Inflammatory macrophage (primary cell): ENCODE measurements around the gene IL25.
"Not testable (repeated sequence)": the region's sequence is repeated elsewhere in the genome, so short reads cannot be mapped to it uniquely, and the experiment has no call there.

Source experiments
- DNase-seq, 2 donors: peaks; one replicate each; pipeline ENCODE4 v3.0.0-alpha.2; 2020 to 2022

Gene IL25

DNA sequence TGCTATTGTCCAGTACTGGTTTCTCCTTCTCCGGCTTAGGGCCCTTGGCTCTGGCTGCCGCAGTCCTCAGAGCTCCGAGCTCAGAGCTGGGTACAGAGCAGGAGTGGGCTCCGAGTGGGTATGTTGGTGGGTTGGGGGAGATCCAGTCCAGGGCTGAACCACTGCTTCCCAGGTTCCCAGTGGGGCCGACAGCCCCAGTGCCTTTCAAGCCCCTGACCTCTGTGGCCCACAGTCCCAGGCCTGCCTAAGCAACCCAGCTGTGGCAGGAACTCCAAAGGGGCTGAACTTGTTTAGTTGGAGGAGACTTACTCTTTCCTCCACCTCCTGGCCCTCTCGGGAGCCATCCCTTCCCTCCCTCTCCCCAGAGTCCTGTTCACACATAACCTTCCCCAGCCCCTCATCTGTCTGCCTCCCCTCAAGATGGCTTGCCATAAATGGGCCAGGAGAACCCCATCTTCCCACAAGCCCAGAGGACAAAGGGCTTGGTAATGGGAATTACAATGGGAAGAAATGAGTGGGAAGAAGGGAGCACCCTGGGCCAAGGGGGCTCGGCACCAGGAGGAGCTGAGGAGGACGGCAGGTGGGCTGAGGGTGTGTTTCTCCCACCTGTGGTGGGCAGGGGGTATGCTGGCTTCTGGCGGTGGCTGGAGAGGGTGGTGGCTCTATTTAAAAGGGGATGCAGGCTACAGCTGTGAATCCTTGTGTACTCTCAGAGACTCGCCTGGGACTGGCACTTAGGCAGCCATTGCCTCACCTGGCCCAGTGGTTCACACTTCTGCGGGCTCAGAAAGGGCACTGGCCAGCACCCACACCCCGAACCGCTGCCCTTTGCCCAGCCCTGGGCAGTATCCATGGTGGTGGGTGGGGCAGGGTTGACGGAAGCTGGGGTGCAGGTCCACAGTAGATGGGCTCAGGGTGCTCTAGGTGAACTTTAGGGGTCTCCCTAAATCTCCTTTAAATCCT, 39.2 kb downstream of the IL25 start:
- no peak for DNase-seq

DNA sequence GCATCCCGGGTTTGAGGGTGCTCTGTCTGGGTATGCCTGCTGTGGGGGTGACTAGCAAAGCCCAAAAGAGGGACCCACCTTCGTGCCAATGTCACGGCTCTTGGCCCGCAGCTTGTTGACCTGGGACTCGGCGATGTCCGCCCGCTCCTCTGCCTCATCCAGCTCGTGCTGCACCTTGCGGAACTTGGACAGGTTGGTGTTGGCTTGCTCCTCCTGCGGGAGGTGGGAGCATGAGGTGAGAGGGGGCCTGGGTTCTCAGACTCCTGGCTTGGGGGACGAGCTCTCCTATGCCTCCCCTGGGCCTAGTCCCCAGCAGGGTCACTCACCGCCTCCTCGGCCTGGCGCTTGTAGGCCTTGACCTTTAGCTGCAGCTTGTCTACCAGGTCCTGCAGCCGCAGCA, 41.1 kb downstream of the IL25 start:
- no peak for DNase-seq

DNA sequence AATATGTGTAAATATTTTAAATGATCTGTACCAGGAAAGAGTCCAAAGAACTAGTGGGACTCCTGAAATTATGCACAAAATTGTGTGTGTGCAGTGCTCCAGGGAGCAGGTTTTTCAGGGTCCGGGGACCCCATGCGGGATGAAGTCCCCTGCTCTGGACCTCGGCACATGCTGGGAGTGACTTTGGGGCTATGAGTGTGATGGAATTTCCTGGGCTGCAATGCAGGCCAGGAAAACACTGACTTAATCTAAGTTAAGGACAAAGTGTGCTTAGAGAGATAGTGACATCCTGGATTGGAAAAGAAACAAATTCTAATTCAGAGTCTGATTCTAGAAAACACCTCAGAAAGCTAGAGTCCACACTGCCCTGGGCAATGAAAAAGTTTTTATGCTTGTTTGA, 41.6 kb downstream of the IL25 start:
- no peak for DNase-seq

DNA sequence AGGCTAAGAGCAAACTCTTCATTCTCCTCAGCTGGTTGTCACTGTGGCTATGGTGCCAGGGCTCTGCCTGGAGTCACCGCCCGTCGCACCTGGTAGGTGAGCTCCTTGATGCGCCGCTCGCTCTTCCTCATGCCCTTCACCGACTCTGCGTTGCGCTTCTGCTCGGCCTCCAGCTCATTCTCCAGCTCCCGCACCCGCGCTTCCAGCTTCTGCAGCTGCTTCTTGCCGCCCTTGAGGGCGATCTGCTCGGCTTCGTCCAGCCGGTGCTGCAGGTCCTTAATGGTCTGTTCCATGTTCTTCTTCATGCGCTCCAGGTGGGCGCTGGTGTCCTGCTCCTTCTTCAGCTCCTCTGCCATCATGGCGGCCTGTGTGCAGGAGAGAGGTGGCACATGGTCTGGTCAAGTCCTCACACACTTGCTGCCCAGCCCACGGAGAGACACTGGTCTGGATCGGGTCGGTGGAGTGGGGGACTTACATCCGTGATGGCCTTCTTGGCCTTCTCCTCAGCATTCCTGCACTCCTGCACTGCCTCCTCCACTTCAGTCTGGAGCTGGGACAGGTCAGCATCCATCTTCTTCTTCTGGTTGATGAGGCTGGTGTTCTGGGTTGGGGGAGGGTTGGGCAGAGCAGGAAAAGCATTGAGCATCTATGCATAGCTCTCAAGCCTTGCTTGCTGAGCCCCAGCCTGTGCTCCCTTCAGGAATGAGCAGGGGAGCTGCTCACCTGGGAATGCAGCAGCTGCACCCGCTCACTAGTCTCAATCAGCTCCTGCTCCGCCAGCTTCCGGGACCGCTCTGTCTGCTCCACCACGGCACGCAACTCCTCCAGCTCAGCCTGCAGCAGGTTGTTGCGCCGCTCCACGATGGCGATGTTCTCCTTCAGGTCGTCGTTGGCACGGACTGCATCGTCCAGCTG, 42.6 kb downstream of the IL25 start:
- DNase-seq = no peak

DNA sequence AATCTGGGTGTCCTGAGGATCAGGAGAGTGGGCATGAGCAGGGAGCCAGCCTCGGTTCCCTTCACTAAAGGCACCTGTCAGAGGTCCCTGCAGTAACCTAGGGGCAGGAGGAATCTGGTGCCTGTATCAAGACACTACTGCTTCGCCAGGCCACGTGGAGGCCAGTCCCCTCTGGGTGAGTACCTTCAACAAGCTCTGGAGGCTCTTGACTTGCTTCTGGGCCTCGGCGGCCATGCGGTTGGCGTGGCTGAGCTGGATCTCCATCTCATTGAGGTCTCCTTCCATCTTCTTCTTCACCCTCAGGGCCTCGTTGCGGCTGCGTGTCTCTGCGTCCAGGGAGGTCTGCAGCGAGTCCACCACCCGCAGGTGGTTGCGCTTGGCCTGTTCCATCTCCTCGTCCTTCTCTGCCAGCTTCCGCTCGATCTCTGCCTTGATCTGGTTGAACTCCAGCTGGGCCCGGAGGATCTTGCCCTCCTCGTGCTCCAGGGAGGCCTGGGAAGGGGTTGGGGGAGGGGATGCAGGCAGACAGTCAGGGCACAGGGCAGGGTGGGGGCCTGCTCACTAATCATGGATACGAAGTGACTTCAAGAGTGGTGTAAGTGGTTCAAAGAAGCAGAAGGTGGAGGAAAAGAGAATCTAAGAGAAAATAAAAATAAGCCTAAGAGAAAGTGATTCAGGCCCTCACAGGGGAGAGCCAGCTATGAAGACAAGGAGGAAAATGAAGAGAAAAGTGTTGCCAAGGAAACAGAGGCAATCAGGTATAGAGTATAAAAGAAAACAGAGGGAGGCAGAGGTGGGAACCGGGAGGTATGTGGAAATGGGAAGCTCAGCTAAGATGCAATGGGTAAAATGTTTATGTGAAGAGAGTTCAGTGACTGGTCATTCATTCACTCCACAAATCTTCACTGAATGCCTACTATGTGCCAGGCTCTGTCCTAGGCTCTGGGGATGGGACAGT, 43.5 kb downstream of the IL25 start:
- no peak for DNase-seq

DNA sequence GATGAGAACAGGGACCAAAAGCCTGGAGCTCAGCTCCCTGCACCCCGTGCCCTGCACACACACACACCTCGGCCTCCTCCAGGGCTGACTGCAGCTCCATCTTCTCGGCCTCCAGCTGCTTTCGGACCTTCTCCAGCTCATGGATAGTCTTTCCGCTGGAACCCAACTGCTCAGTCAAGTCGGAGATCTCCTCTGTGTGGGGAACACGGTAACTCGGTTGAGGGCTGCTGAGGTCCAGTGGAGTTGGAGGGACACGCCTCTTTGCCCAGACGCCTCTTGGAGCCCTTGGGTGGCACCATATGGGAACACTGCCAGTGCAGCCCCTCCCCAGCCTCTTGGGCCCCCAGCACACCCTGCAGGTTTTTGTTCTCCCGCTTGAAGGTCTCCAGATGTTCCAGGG, 44.2 kb downstream of the IL25 start:
- DNase-seq = no peak

DNA sequence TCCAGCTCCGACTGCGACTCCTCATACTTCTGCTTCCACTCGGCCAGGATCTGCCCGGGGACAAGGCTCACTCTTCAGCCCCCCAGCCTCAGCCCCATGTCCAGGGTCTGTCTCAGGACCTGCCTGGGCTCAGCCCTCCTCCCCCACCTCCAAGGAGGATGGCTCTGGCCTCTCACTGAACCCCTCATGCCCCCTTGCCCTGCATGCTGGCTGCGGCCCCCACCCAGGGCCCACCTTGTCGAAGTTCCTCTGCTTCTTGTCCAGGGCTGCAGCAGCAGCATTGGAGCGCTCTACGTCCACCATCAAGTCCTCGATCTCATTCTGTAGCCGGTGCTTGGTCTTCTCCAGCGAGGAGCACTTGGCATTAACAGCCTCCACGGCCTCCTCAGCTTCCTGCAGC, 44.7 kb downstream of the IL25 start:
- DNase-seq = not testable (repeated sequence)

DNA sequence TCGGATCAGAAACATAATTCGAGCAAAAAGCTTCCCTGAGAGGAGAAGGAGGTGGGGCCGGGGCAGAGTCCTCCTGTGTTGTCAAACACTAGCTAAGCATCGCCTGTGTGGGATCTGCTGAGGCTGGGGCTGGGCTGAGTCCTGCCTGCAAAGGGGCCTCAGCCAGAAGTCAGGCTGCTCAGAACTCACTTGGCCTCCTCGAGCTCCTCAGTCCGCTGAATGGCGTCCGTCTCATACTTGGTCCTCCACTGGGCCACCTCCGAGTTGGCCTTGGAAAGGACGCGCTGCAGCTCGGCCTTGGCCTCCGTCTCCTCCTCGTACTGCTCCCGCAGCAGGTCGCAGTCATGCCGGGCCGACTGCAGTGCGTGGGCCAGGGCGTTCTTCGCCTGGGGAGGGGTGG, 45.4 kb downstream of the IL25 start:
- DNase-seq = no peak

DNA sequence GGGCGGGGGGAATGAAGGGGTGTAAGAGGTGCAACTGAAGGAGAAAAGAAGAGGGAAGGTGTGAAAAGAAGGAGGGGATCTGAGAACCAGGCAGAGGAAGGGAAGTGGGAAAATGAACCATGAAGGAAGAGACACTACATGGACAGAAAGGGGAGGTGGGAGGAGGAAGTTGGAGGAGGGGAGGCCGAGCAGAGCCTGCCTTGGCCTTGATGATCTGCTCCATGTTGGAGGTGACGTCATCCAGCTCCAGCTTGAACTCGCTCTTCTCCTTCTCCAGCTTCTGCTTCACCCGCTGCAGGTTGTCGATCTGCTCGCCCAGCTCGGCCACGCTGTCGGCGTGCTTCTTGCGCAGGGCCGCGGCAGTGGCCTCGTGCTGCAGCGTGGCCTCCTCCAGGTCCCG, 47.0 kb downstream of the IL25 start:
- not testable (repeated sequence) for DNase-seq

DNA sequence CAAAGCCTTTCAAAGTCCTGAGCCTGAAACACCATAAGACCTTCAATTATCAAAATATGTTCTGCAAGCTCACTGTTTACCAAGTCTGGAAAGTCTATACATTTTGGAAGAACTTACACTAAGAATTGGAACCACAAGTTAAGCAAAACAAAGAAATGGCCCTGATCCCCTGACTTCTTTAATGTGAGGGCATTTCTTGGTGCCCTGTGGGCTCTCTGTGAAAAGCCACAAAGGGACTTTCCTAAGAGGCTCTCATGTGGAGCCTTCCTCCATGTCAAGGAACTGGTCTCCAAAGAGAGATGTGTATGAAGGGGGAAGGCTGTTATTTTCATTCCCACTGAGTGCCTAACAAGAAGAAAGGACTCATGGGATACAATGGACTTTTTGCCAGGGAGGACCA, 49.0 kb downstream of the IL25 start:
- no peak for DNase-seq

DNA sequence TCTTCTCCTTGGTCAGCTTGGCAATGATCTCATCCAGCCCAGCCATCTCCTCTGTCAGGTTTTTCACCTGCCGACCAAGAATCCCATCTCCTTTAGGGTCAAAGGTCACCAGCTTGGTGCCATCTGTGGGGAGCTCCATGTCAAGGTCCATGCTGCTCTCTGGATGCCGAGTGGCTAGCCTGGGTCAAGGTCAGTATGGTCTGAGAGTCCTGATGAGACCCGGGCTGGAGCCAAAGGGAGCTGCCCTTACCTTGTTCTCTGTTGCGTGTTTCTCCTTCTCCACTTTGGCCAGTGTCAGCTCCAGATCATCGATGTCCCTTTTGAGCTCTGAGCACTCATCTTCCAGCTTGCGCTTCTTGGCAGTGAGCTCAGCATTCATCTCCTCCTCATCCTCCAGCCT, 51.0 kb downstream of the IL25 start:
- no peak for DNase-seq

DNA sequence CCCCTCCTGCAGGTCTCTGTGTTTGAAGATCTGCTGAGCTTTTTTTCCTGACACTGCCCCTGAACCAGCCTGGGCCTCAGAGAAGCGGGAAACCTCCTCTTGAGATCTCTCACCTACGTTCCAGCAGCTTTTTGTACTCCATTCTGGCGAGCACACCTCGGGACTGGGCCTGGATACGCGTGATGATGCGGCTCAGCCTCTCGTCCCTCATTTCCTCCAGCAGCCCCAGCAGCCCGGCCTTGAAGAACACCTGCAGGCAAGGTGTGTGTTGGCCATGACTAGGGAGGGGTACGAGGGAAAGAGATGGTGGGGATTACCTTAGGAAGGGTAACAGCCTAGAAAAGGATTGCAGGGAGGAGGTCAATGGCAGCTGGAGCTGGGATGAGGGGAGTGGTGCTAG, 52.6 kb downstream of the IL25 start:
- no peak for DNase-seq

DNA sequence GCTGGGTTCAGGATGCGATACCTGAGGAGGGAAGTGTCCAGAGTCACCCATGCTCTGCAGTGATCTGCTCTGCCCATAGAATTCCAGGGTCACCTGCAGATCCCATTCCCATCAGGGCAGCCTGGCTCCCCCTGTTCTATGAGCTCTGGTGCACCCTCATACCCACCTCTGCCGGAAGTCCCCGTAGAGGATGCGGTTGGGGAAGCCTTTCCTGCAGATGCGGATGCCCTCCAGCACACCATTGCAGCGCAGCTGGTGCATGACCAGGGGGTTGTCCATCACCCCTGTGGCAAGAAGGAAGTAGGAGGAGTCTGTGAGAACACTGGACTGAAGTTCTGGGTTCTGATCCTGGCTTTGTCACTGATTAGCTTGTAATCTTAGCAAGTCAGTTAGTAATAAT, 53.2 kb downstream of the IL25 start:
- not testable (repeated sequence) for DNase-seq
